Right cardiac atrium (tissue), 5 donors: ENCODE results near the gene PHACTR2. TPM values are rescaled to one million over a fixed set of nuclear protein-coding genes. Genes with fewer than 3 reads are reported as not detected.

Source experiments
- ATAC-seq, 2 donors: fragments of 200-7000 bp; cut with Tn5 transposase; one replicate each; pipeline versions ENCODE4 v1.8.0 to v1.9.1; 2020; ENCODE audit warnings: moderate library complexity in 2 of 2, mild to moderate bottlenecking in 1 of 2
- DNase-seq, 3 donors: peaks; one replicate each; pipeline ENCODE4 v3.0.0-alpha.2; 2020
- H3K27ac ChIP-seq: one replicate; pipeline ENCODE4 v1.5.1; 2013; ENCODE audit warnings: mild to moderate bottlenecking, low read length, control low read depth, moderate library complexity
- H3K27me3 ChIP-seq: one replicate; pipeline ENCODE4 v1.6.1; 2013; ENCODE audit not compliant: control insufficient read depth, insufficient read depth
- H3K4me1 ChIP-seq: one replicate; pipeline ENCODE4 v1.6.1; 2013; ENCODE audit warnings: low read length; ENCODE audit not compliant: control insufficient read depth, insufficient read depth
- H3K4me3 ChIP-seq: one replicate; pipeline ENCODE4 v1.5.1; 2013; ENCODE audit warnings: low read length, control low read depth
- H3K9me3 ChIP-seq: one replicate; pipeline ENCODE4 v1.6.1; 2013; ENCODE audit warnings: low read length; ENCODE audit not compliant: control insufficient read depth
- WGBS: extraction: QIAGEN DNeasy Blood & Tissue Kit; methylation state at CpG from one replicate; pipeline ENCODE4 v1.1.7; 2013; 5-methylcytosine and 5-hydroxymethylcytosine counted together
- intact Hi-C, 4 donors: fragments of 100-400 bp; cut with DNase I; formaldehyde crosslinking; loops; one replicate each; pipeline versions ENCODE4 v1.11.0 to v1.14.0; 2022 to 2023
- polyA plus RNA-seq: library from polyadenylated mRNA; stranded (reverse); fragments of 200-250 nt; gene quantifications from one replicate; pipeline ENCODE4 v1.2.3, GENCODE V29; 2013
- total RNA-seq, 4 donors: library from RNA; stranded (reverse); fragmentation: NEBNext Ultra II Directional; extraction: Animal tissue kit (Norgen Biotek cat#: 25700); gene quantifications; one replicate each; pipeline ENCODE4 v1.2.1, GENCODE V29; 2021
- donor health status: healthy with polysubstance abuse.
- donor health status: DM: no; HTN: yes; CAD: no.
- donor health status: DM: no; HTN: no; CAD: no.
- donor health status: DM: no; HTN: yes; CAD: no; lungs with severe emphysema.
- donor health status: DM: yes; HTN: yes; CAD: no.

PHACTR2 gene
- total and polyA plus RNA-seq, 5 donors = 10.7 to 75.7 (median 49.7) TPM

GRCh38 chr6:143689852-143690251 lies 12.1 kb downstream of the PHACTR2 start:
- no peak for DNase-seq
- Histone ChIP-seq H3K4me1 (peaks cover 10% of the 10 kb centered on the region), H3K27ac (no peak overlapping the region), H3K9me3 (no peaks in the 10 kb centered on the region), H3K4me3 (no peak overlapping the region), H3K27me3 (no peaks in the 10 kb centered on the region)
- intact Hi-C loops = loop anchor here in 1 of 4 donors (10.0 kb wide), 1 partner anchor 55 kb away; no protein-coding TSS in a partner anchor
- 79% methylated on average over 9 of the region's 9 CpGs for WGBS
- no peak for ATAC-seq

- Histone ChIP-seq H3K4me3 (no peak overlapping the region), H3K27ac (no peak overlapping the region), H3K27me3 (no peaks in the 10 kb centered on the region), H3K9me3 (no peaks in the 10 kb centered on the region), H3K4me1 (peaks cover 10% of the 10 kb centered on the region)
- WGBS = 61% methylated on average over 1 of the region's 1 CpG
- DNase-seq = no peak
- ATAC-seq = no peak
- intact Hi-C loops = loop anchor here in 1 of 4 donors (10.0 kb wide), 1 partner anchor 54 kb away; no protein-coding TSS in a partner anchor
Measured at GRCh38 chr6:143691155-143691554, 13.4 kb downstream of the PHACTR2 start.

- peak in 1 of 2 donors; percentile 33 for ATAC-seq
- DNase-seq = no peak
- Histone ChIP-seq H3K4me1 (peaks cover 9% of the 10 kb centered on the region), H3K4me3 (peak overlapping the region; percentile 18), H3K27ac (no peak overlapping the region), H3K27me3 (no peaks in the 10 kb centered on the region), H3K9me3 (no peaks in the 10 kb centered on the region)
- intact Hi-C loops = loop anchor here in 1 of 4 donors (10.0 kb wide), 1 partner anchor 53 kb away; no protein-coding TSS in a partner anchor
- WGBS = 51% methylated on average over 7 of the region's 7 CpGs
Measured at GRCh38 chr6:143691900-143692636, 14.3 kb downstream of the PHACTR2 start.

DNA sequence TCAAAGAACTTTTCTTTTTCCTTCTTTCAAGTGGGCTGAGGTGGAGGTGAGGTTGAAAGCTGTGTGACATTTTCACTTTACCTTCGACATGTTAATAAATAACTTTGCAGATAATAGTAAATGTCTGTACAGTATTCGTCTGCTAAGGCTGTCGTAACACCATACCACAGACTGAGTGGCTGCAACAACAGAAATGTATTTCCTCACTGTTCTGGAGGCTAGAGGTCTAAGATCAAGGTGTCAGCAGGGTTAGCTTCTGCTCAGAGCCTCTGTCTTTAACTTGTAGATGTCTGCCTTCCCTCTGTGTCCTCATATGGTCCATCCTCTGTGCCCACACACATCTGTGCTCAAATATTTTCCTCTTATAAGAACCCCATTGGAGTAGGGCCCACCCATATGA lies 14.9 kb downstream of the PHACTR2 start:
- intact Hi-C loops = loop anchor here in 1 of 4 donors (10.0 kb wide), 1 partner anchor 52 kb away; no protein-coding TSS in a partner anchor
- peak overlapping the region; percentile 31 for H3K27ac ChIP-seq
- H3K4me3 ChIP-seq = no peak overlapping the region
- DNase-seq = no peak
- no peak for ATAC-seq
- no peaks in the 10 kb centered on the region for H3K27me3 ChIP-seq
- peaks cover 7% of the 10 kb centered on the region for H3K4me1 ChIP-seq
- no peaks in the 10 kb centered on the region for H3K9me3 ChIP-seq
- 76% methylated on average over 3 of the region's 3 CpGs for WGBS

DNA sequence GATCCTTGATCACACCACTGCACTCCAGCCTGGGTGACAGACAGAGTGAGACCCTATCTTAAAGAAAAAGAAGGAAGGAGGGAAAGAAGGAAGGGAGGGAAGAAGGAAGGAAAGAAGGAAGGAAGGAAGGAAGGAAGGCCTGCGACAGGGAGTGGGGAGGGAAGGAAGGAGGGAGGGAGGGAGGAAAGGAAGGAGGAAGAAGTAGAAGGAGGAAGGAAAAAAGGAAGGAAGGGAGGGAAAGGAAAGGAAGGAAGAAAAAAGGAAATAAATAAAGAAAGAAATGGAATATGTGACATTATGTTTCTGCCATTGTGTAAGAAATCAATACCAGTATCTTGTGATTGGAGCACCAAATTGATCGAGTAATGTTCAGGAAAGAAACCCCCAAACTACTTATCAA lies 16.2 kb downstream of the PHACTR2 start:
- peaks cover 2% of the 10 kb centered on the region for H3K4me1 ChIP-seq
- no peaks in the 10 kb centered on the region for H3K27me3 ChIP-seq
- DNase-seq = no peak
- ATAC-seq = no peak
- intact Hi-C loops = loop anchor here in 1 of 4 donors (10.0 kb wide), 1 partner anchor 51 kb away; no protein-coding TSS in a partner anchor
- 76% methylated on average over 2 of the region's 2 CpGs for WGBS
- H3K4me3 ChIP-seq = no peak overlapping the region
- H3K9me3 ChIP-seq = no peaks in the 10 kb centered on the region
- H3K27ac ChIP-seq = no peak overlapping the region

DNA sequence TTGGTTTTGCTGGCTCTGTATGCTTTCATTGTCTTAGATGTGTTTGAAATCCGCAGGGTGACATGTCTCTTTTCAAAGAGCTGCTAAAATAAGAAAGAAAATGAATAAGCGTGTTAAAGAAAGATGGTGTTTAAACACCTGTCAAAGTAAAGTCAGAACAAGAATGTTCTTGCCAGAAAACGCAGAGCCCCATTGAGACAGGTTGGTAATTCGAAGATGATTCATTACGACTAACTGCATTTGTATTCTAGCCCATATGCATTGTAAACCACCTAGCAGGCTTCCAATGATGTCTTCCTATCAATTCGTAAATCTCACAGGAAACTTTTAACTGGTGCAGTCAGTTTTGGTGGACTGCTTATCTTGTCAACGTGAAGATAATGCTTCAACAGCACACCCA lies 16.8 kb downstream of the PHACTR2 start:
- intact Hi-C loops = loop anchor here in 1 of 4 donors (10.0 kb wide), 1 partner anchor 50 kb away; no protein-coding TSS in a partner anchor
- no peaks in the 10 kb centered on the region for H3K9me3 ChIP-seq
- no peak for ATAC-seq
- no peaks in the 10 kb centered on the region for H3K27me3 ChIP-seq
- no peak overlapping the region for H3K27ac ChIP-seq
- no peak overlapping the region for H3K4me3 ChIP-seq
- 77% methylated on average over 7 of the region's 7 CpGs for WGBS
- DNase-seq = no peak
- peaks cover 3% of the 10 kb centered on the region for H3K4me1 ChIP-seq

DNA sequence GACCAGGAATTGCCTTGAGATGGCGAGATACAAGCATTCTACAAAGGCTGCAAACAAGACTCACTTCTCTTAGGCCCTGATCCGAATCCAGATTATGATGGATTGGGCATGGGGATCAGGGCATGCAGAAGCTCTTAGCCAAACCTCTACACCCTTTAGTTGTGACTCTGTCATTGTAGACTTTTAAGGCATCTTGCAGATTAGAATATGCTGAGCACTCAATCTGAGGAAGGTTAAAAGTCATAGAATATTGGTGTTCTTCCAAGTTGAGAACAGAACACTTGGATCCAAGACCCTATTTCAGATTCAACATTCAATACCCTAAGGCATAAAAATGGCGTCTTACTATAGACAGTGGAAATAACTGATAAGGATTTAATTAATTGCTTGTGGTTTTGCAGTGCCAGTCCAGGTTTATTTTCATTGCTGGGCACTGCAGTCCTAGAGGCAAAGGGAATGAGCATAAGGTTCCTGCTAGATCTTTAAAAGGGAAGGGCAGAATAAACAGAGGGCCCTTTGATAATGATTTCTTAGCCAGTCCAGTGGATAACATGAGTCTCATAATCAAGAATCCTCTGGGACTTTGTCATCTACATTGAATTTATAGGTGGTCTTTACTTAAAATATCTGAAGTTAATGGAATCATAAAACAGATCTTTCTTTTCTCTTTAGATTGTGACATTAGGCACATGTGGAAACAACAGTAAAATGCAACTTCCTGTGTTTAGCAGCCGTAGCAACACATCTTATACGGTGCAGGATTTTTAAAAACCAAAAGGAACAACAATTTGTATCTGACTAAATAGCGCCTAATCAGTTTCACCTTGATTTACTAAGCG lies 17.6 kb downstream of the PHACTR2 start:
- Histone ChIP-seq H3K4me3 (no peak overlapping the region), H3K4me1 (peaks cover 3% of the 10 kb centered on the region), H3K27ac (no peak overlapping the region), H3K27me3 (no peaks in the 10 kb centered on the region), H3K9me3 (no peaks in the 10 kb centered on the region)
- WGBS = 52% methylated on average over 7 of the region's 7 CpGs
- peak; percentile 53 for ATAC-seq
- no peak for DNase-seq
- intact Hi-C loops = loop anchor here in 1 of 4 donors (10.0 kb wide), 1 partner anchor 49 kb away; no protein-coding TSS in a partner anchor

GRCh38 chr6:143695969-143696663 lies 18.4 kb downstream of the PHACTR2 start:
- no peak overlapping the region for H3K27ac ChIP-seq
- DNase-seq (no peak), ATAC-seq (no peak)
- no peak overlapping the region for H3K4me3 ChIP-seq
- WGBS = 51% methylated on average over 4 of the region's 4 CpGs
- intact Hi-C loops = loop anchor here in 1 of 4 donors (10.0 kb wide), 1 partner anchor 49 kb away; no protein-coding TSS in a partner anchor
- H3K27me3 ChIP-seq = no peaks in the 10 kb centered on the region
- H3K9me3 ChIP-seq = no peaks in the 10 kb centered on the region
- peaks cover 3% of the 10 kb centered on the region for H3K4me1 ChIP-seq

GRCh38 chr6:143696664-143697000 lies 18.9 kb downstream of the PHACTR2 start:
- intact Hi-C loops = loop anchor here in 1 of 4 donors (10.0 kb wide), 1 partner anchor 48 kb away; no protein-coding TSS in a partner anchor
- ATAC-seq = no peak
- 54% methylated on average over 2 of the region's 2 CpGs for WGBS
- no peaks in the 10 kb centered on the region for H3K9me3 ChIP-seq
- DNase-seq = no peak
- peaks cover 3% of the 10 kb centered on the region for H3K4me1 ChIP-seq
- no peaks in the 10 kb centered on the region for H3K27me3 ChIP-seq
- H3K27ac ChIP-seq = no peak overlapping the region
- H3K4me3 ChIP-seq = no peak overlapping the region

DNA sequence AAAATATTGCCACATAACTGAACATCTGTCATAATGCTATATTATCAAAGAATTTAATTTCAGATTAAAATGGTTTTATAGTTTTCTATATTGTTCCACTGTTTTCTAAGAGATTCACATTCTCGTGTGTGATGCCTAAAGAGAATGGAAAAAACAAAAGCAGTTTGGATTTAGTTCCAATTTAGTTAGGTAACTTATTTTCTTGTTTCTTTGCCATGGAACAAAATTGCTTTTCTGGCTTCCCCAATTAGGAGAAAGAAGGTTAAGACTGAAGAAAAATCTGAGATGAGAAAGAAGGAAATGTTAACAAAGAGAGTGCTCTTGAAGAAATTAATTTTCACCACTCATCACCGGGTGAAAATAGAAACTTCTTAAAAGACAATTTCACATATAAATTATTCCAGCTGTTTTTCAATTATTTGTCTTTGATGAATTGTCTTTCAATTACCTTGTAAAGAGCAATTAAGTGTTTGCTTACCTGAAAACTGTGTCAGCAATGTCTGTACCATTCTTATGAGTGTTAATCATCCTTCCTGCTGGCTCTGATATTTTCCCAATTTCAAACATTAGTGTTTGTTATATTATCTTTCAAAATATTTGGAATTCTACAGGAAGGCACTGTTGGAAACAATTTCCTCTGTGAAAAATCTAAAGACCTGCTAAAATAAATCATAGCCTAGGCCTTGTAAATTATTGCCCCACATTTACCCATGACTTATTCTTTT lies 19.5 kb downstream of the PHACTR2 start:
- ATAC-seq (no peak), DNase-seq (no peak)
- no peak overlapping the region for H3K27ac ChIP-seq
- H3K4me1 ChIP-seq = peaks cover 1% of the 10 kb centered on the region
- H3K27me3 ChIP-seq = no peaks in the 10 kb centered on the region
- no peaks in the 10 kb centered on the region for H3K9me3 ChIP-seq
- intact Hi-C loops = loop anchor here in 1 of 4 donors (10.0 kb wide), 1 partner anchor 48 kb away; no protein-coding TSS in a partner anchor
- no peak overlapping the region for H3K4me3 ChIP-seq
- WGBS = 42% methylated on average over 2 of the region's 2 CpGs
